ENCODE measurements around the gene RMDN2.
"Not testable (repeated sequence)": the region's sequence is repeated elsewhere in the genome, so short reads cannot be mapped to it uniquely, and the experiment has no call there.

The RMDN2 gene

GRCh38 chr2:37985333-37985732 is 60.2 kb downstream of the RMDN2 start:
- no peak for DNase-seq (ENCODE audit: extremely low read depth in 1 of 2, low read depth in 1 of 2)

DNA sequence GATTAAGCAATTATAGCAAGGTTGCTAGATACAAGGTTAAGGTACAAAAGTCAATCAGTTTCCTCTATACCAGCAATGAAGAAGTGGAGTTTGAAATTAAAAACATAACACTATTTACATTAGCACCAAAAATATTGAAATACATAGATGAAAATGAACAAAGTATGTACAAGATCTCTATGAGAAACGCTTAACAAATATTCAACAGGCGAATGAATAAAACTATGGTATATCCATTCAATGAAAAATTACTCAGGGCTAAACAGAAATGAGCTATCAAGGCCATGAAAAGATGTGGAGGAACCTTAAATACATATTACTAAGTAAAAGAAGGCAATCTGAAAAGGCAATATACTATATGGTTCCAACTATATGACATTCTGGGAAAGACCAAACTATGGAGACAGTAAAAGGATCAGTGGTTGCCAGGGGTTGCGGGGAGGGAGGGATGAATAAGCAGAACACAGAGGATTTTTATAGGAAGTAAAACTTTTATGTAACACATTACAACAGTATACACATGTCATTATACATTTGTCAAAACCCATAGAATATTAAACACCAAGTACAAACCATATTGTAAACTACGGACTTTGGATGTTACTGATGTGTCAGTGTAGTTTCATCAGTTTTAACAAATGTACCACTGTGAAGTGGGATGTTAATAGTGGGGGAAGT is 62.1 kb downstream of the RMDN2 start:
- DNase-seq (ENCODE audit: extremely low read depth in 1 of 2, low read depth in 1 of 2), result no peak

DNA sequence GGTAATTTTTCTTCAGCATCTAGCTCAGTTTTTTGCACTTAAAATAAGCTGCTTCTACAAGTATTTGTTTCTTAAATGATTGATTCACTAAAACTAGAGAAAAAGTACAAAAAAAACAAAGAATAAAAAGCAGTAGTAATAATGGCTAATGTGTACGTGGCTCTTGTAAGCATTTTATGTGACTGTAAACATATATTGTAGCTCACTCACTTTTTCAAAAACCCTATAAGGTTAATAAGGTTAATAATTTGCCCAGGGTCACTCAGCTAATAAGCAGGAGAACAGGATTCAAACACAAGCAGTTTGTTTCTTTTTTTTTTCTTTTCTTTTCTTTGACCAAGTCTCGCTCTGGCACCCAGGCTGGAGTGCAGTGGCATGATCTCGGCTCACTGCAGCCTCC is 67.5 kb downstream of the RMDN2 start:
- DNase-seq (ENCODE audit: extremely low read depth in 1 of 2, low read depth in 1 of 2), result no peak

DNA sequence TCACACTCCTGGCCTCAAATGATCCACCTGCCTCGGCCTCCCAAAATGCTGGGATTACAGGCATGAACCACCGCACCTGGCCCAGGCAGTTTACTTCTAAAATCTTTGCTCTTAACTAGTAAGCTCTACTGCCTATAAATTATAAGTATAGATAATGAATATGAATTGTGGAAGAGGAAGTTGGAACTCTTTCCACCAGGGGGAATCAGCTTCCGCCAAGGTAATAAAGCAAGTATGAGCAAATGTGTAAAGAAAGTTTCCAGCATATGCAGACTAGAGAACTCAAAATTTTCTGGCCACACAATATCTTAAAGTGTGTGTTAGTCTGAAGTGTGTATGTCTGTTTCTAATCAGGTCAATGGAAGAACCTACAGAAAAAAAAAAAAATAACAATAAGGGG is 68.1 kb downstream of the RMDN2 start:
- no peak for DNase-seq (ENCODE audit: extremely low read depth in 1 of 2, low read depth in 1 of 2)

GRCh38 chr2:37997629-37998028 is 72.5 kb downstream of the RMDN2 start:
- no peak for DNase-seq (ENCODE audit: extremely low read depth in 1 of 2, low read depth in 1 of 2)

GRCh38 chr2:38000485-38001222 is 75.6 kb downstream of the RMDN2 start:
- no peak for DNase-seq (ENCODE audit: extremely low read depth in 1 of 2, low read depth in 1 of 2)

GRCh38 chr2:38010187-38010586 is 85.1 kb downstream of the RMDN2 start:
- DNase-seq (ENCODE audit: extremely low read depth in 1 of 2, low read depth in 1 of 2), result not testable (repeated sequence)

DNA sequence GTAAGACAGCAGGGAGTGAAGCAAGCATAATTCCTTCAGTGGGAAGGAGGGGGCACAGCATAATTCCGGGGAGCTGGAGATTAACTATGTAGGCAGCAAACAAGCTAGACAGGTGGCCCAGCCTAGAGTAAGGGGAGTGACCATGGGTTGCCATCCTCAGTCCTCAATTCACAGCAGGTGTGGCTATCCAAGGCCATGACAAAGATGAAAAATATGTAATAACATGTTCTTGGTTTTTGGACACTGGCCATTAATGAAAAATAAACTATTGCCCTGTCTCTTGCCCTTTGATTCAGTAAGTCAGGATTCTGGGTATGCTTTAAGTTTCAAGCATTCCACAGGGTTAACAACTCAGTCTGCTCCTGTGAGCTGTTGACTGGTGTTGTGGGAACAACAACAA is 85.9 kb downstream of the RMDN2 start:
- DNase-seq (ENCODE audit: extremely low read depth in 1 of 2, low read depth in 1 of 2), result no peak

GRCh38 chr2:38013158-38013752 is 88.2 kb downstream of the RMDN2 start:
- DNase-seq (ENCODE audit: extremely low read depth in 1 of 2, low read depth in 1 of 2), result no peak

GRCh38 chr2:38016219-38016618 is 91.1 kb downstream of the RMDN2 start:
- DNase-seq (ENCODE audit: extremely low read depth in 1 of 2, low read depth in 1 of 2), result no peak

DNA sequence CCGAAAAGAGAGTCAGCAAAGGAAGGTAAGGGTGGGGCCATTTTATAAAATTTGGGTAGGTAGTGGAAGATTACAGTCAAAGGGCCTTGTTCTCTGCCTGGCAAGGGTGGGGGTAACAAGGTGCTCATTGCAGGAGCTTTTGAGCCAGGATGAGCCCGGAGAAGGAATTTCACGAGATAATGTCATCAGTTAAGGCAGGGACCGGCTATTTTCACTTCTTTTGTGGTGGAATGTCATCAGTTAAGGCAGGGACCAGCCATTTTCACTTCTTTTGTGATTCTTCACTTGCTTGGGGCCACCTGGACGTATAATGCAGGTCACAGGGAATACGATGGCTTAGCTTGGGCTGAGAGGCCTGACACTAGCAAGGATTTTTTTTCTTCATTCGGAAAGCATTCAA is 92.7 kb downstream of the RMDN2 start:
- DNase-seq (ENCODE audit: extremely low read depth in 1 of 2, low read depth in 1 of 2), result no peak

- DNase-seq (ENCODE audit: extremely low read depth in 1 of 2, low read depth in 1 of 2), result not testable (repeated sequence)
Observed at GRCh38 chr2:38020359-38021069, 95.4 kb downstream of the RMDN2 start.

GRCh38 chr2:38021589-38021988 is 96.5 kb downstream of the RMDN2 start:
- DNase-seq (ENCODE audit: extremely low read depth in 1 of 2, low read depth in 1 of 2), result no peak

- no peak for DNase-seq (ENCODE audit: extremely low read depth in 1 of 2, low read depth in 1 of 2)
Observed at GRCh38 chr2:38026846-38027245, 101.8 kb downstream of the RMDN2 start.

DNA sequence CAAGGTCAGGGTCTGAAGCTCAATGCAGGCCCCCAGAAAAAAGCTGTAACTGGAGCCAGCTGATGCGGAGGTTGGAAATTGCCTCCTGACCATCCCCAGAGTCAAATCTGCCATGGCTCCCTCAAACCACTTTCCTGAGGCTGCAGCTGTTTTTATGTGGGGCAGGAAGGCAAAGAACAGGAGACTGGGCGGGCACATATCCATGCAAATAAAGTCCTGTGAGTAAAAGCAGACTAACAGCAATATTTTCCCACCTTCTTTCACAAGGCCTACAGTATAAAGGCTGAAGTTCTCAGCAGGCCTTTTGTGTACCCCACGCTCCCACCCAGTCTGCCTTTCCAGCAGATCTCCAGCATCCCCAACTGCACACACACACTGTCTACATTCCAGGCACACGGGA is 103.7 kb downstream of the RMDN2 start:
- no peak for DNase-seq (ENCODE audit: extremely low read depth in 1 of 2, low read depth in 1 of 2)

DNA sequence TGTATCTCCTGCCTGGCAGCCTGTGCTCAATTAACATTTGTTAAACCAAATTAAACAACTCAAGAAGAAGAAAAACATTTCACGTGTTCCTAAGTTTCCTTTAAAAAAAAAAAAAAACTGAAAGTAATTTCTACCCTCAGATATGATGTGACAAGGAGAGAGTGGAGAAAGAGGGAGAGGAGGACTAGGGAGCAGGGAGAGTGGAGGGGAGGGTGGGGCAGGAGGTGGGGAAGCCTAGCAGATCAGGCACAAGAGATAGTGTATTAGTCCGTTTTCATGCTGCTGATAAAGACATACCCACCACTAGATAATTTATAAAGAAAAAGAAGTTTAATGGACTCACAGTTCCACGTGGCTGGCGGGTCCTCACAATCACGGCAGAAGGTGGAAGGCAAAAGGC is 104.4 kb downstream of the RMDN2 start:
- DNase-seq (ENCODE audit: extremely low read depth in 1 of 2, low read depth in 1 of 2), result no peak

DNA sequence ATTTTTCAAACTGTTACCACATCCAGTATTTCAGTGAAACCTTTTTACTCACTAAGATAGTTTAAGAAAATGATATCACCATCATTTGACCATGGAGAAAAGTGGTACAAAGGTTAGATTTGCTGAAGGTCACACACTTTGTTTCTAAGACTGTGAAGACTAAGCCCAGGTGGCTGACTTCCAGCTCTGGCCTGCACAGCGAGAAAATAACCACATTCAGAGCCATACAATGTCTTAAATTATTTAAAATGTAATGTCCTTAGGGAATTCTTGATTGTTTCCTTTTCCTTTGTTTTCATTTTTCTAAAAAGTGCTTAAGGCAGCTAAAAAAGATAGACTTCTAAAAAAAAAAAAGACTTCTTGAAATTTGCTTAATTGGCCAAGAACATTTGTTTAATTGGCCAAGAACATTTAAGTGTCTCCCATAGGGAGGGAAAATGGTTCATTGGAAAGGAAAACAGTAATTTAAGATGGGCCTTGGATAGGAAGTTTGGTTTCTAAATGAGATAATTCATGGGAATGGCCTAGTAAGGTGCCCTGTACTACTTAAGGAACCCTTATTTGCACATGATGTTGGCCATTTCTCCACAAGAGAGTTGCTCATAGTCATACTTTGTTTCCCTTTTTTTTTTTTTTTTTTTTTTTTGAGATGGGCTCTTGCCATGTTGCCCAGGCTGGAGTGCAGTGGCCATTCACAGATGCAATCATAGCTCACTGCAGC is 105.7 kb downstream of the RMDN2 start:
- DNase-seq (ENCODE audit: extremely low read depth in 1 of 2, low read depth in 1 of 2), result no peak

DNA sequence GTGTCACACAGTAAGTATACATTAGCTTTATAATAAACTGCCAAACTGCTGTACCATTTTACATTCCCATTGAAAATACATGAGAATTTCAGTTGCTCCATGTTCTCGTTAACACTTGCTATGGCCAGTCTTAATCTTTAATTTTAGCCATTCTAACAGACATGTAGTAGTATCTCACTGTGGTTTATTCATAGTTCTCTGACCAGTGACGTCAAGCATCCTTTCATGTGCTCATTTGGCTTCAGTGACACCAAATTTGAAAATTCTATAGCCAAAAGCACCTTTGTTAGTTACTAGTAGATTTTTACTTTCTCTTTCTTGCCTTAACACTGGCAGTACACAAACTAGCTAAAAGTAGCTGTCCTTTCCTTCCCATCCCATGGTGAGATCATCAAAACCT is 107.9 kb downstream of the RMDN2 start:
- DNase-seq (ENCODE audit: extremely low read depth in 1 of 2, low read depth in 1 of 2), result no peak

DNA sequence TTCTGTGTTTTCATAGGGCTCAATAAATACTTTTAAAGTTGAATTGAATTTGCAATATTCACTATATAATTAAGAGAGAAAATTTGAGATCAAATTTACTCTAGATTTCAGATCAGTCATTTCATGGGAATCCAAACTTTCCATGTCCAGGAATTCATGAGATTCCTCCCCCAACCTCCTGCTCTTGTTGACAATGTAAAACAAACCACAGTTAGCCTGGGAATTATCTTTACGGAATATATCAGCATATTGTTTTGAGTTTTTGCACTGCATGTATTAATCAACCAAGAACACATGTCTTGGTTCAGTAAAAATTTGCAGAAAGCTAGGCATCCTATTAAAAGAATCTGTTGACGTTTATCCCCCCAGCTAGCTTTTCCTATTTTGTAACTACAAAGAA is 108.6 kb downstream of the RMDN2 start:
- DNase-seq (ENCODE audit: extremely low read depth in 1 of 2, low read depth in 1 of 2), result no peak

- no peak for DNase-seq (ENCODE audit: extremely low read depth in 1 of 2, low read depth in 1 of 2)
Observed at GRCh38 chr2:38035968-38036367, 110.9 kb downstream of the RMDN2 start.

DNA sequence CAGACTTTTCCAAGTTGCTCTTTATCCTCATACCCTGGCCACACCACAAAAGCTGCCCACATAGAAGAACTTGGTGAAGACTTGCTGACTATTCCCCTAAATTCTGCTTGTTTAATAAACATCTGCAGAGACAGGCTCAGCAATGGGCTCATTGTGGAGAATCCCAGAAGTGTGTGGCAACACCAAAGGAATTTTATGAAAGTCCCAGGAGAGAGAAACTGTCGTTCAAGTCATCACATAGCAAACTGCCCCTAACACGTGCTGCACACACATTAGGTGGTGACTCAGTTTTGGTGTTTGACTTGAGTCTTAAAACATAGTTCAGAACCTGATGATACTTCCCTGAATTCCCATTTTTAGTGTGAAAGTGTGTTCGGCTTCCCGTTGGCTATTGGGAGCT is 112.2 kb downstream of the RMDN2 start:
- DNase-seq (ENCODE audit: extremely low read depth in 1 of 2, low read depth in 1 of 2), result no peak
